Skeletal muscle cell (primary cell): ENCODE data around the gene PDE4D.

Source experiments
- DNase-seq: peaks from one replicate; pipeline ENCODE4 v3.0.0-alpha.2; 2010; ENCODE audit warnings: low read depth
- H3K4me3 ChIP-seq: 2 replicates; pipeline ENCODE4 v1.5.1; 2011; ENCODE audit warnings: low read depth, mild to moderate bottlenecking, control low read depth, low read length, moderate library complexity

Gene PDE4D

DNA sequence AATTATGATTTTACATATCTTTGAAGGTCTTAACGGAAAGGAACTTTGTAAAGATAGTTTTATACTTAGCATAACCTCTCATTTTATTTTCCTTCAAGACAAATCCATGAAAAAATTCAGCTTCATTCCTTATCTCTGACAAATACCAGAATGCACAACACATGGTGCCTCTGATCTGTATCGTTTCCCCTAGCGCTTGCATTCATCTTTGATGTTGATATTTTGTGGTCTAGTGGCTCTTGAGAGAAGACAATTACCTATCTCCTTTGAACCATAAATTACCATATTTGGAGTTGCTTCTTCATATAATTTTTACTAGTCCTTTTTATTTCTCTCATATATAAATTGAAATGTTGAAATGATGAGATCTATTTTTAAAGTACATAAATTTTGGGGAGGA is 551.3 kb downstream of the PDE4D start:
- no peak overlapping the region for H3K4me3 ChIP-seq
- no peak for DNase-seq

- DNase-seq, result no peak
- H3K4me3 ChIP-seq, result no peak overlapping the region
Measured at GRCh38 chr5:59341760-59342159, 551.8 kb downstream of the PDE4D start.

DNA sequence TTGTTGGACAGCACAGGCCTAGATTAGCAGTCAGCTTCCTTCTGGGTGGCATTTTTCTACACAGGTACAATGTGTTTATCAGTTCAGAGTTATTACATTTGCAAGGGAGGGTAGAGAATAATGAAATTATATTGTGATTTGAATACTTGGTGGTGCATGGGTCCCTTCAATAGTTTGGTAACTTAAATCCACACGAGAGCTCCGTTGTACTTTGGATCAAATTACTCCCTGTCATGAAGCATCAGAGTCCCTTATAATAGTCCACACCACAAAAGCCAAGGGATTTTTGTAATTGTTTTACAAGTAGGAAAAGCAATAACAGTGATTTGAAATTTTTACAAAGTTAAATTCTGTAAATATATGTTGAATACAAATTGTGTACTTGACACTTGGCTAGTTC is 552.4 kb downstream of the PDE4D start:
- DNase-seq, result no peak
- no peak overlapping the region for H3K4me3 ChIP-seq

- DNase-seq, result no peak
- H3K4me3 ChIP-seq, result no peak overlapping the region
Measured at GRCh38 chr5:59340637-59341036, 552.9 kb downstream of the PDE4D start.

- no peak for DNase-seq
- no peak overlapping the region for H3K4me3 ChIP-seq
Measured at GRCh38 chr5:59337240-59337639, 556.3 kb downstream of the PDE4D start.

DNA sequence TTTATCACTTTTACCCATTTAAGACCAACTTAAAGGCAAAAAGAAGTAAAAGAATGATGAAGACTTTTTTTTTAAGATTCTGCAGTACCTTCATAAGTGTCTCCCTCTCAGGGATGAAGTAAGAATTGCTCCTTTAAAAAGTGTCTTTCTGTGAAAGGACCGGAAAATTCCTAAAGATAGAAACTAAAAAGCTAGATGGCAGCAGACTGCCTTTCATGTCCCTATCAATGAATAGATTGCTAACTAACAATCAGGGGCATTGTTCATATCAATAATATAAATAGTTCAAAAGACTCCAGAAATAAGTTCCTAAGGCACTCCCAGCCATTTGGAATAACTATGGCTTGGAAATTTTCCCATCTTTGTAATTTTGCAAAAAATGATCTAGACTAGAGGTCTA is 558.0 kb downstream of the PDE4D start:
- no peak overlapping the region for H3K4me3 ChIP-seq
- no peak for DNase-seq

DNA sequence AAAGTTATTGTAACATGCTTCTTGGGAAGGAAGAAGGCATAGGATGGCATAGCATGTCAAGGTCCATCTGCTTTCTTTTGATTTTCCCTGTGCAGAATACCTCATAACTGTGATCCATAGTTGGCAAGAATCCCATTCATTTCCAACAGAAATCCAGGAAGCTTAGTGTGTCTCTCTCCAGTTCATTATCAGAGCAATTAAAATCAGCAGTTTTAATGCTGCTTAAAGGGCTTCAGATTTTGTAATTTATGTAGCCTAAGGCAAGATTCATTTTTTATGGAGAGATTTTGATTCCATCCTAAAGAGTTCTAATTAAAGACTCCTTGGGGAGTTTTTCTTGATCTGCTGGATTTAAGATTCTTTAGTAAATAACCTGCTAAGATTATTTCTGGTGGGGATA is 560.1 kb downstream of the PDE4D start:
- no peak overlapping the region for H3K4me3 ChIP-seq
- DNase-seq, result no peak

- no peak for DNase-seq
- no peak overlapping the region for H3K4me3 ChIP-seq
Measured at GRCh38 chr5:59332236-59332973, 561.1 kb downstream of the PDE4D start.

- no peak overlapping the region for H3K4me3 ChIP-seq
- DNase-seq, result no peak
Measured at GRCh38 chr5:59330680-59331079, 562.8 kb downstream of the PDE4D start.

DNA sequence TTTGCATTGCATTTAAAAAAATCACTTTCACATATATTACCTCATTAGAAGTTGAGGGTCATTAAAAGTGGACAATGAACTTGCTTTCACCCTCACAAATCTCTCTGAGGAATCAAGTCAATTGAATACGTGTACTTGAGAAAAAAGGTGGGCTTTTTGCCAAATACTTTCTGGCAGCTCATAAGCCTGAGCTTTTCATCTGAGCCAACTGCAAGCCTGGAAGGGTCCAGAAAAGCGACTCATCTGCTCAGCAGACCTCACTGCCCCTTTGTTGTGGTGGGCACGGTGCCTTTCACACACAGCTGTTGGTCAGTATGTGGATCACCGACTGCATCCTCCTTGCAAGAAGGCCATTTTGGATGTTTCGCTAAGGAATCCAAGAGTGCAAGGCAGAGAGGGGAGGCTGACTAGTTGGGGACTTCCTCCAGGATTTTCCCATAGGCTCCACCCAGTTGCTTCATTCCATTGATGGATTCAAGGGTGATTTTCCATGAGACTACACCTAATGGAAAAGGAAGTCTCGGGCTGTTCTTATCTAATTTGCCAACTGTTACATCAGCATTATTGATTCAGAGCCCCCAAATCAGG is 564.7 kb downstream of the PDE4D start:
- DNase-seq, result peak; percentile 79
- no peak overlapping the region for H3K4me3 ChIP-seq

DNA sequence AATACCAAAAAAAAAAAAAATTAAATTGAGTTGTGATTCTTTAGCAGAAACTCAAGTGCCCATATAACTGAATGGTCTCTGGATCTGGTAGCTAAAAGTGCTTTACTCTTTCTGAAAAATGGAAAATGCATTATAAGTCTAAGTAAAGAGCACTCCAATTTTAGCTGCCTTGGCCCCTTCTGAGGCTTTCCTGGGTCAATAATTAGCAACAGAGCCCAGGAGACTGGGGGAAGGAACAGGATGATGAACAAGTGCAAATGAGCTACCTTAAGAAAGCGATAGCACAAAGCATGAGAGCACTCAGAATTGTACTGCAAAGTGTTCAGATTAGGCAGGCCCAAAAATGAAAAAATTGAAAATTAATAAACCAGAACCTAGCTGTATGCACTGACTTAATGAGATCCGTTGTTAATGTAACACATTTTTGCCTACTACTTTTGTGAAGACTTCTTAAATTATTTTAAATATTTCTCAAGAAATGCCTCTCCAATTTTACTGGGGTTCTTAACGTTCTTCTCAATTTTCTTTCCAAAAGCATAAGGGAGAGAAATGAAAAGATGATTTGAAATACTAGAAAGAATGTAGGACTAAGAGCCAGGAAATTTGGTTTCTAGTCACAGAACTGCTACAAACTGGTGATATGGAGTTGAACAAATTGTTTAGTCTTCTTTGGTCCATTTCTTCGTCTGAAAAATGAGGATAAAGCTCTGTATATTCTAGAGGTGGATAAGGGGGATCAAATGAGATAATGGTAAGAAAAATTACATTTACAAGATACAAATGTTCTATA is 566.1 kb downstream of the PDE4D start:
- no peak overlapping the region for H3K4me3 ChIP-seq
- DNase-seq, result no peak

GRCh38 chr5:59326596-59326995 is 566.9 kb downstream of the PDE4D start:
- no peak for DNase-seq
- no peak overlapping the region for H3K4me3 ChIP-seq

- DNase-seq, result no peak
- H3K4me3 ChIP-seq, result no peak overlapping the region
Measured at GRCh38 chr5:59325070-59325469, 568.5 kb downstream of the PDE4D start.

DNA sequence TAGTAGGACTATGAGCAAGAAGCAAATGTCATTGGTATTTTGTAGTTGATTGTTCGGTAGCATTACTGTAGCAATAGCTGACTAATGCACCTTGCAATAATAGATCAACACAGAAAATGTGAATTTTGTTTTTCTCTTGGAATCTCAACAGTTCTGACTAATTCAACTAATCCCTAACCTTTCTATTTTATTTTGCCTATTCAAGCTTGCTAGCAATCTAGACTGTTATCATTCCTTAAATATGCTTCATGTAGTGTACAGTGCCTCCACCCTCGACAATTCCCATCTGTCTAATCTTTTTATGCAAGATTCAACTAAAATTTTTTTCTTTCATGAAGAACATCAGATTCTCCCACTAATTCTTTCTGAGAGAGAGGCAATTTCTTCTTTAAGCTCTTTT is 570.6 kb downstream of the PDE4D start:
- DNase-seq, result no peak
- no peak overlapping the region for H3K4me3 ChIP-seq

GRCh38 chr5:59322058-59322457 is 571.5 kb downstream of the PDE4D start:
- DNase-seq, result no peak

DNA sequence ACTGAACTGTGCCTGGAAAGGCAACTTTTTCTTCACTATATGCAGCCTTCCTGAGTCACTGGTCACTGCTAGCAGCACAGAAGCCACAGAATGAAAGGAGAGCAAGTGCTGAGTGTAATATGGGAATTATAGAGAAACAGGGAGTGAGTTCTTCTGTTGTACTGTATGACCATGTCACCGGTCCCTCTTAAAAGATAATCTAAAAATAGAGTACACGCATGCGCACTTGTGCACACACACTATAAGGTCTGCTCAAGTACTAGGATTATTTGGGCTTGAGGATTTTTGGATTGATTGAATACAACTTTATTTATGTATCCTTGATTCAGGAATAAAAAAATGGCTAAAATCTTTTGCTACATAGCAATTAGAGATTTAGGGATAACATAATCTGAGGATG is 571.9 kb downstream of the PDE4D start:
- no peak for DNase-seq
- no peak overlapping the region for H3K4me3 ChIP-seq

More at GRCh38 chr5:59322058-59322457, 571.5 kb downstream of the PDE4D start:
- no peak overlapping the region for H3K4me3 ChIP-seq

- no peak for DNase-seq
Measured at GRCh38 chr5:59320420-59320819, 573.1 kb downstream of the PDE4D start.

GRCh38 chr5:59319250-59319649 is 574.3 kb downstream of the PDE4D start:
- no peak overlapping the region for H3K4me3 ChIP-seq
- DNase-seq, result no peak

More at GRCh38 chr5:59320420-59320819, 573.1 kb downstream of the PDE4D start:
- no peak overlapping the region for H3K4me3 ChIP-seq

DNA sequence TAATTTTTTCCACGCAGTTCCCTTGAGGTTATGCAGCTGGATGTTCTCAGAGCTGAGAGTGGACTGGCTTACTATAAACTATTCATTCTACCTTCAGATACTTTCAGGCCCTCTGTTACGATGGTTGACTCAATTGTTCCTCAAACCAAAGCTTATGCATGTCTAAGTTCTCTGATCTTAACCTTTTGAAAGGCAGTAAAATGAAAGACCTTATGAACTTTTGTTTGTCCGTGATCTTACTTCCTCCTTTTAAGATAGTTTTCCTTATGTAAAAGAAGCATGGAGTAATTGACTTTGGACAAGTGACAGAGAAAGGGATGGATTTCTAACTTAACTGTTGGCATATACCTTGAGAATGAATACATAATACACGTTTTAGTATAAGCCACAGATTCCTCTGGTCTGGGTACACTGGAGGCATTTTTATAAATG is 575.7 kb downstream of the PDE4D start:
- no peak overlapping the region for H3K4me3 ChIP-seq
- no peak for DNase-seq

GRCh38 chr5:59317023-59317773 is 576.3 kb downstream of the PDE4D start:
- DNase-seq, result no peak
- H3K4me3 ChIP-seq, result no peak overlapping the region
